Motor neuron (in vitro differentiated cells): ENCODE measurements around the gene ENOPH1. TPM values are rescaled to one million over a fixed set of nuclear protein-coding genes. Genes with fewer than 3 reads are reported as not detected.

Experiments used
- ATAC-seq, 8 experiments: fragments of 200-7000 bp; cut with Tn5 transposase; replicated peaks in 6 of 8; 2 replicates each; pipeline ENCODE4 v1.8.0; 2021; ENCODE audit warnings: mild to moderate bottlenecking in 8 of 8, moderate library complexity in 8 of 8
- H3K27ac ChIP-seq, 2 donors: fragments of 250-450 bp; sonication (Bioruptor Pico); 2 replicates each; pipeline ENCODE4 v1.9.0; 2021; ENCODE audit warnings: antibody characterized with exemption in 2 of 2, mild to moderate bottlenecking in 2 of 2, moderate library complexity in 1 of 2
- H3K4me1 ChIP-seq, 2 donors: fragments of 250-450 bp; sonication (Bioruptor Pico); replicated peaks in 1 of 2; 2 replicates each; pipeline ENCODE4 v1.6.1; 2021; ENCODE audit warnings: antibody characterized with exemption in 2 of 2, mild to moderate bottlenecking in 2 of 2, moderate library complexity in 1 of 2
- H3K4me3 ChIP-seq, 5 donors: fragments of 250-450 bp; sonication (Bioruptor Pico); 2 replicates each; pipeline ENCODE4 v1.9.0; 2021; ENCODE audit warnings: antibody characterized with exemption in 5 of 5, mild to moderate bottlenecking in 5 of 5, moderate library complexity in 4 of 5
- WGBS, 10 experiments: fragments of 450-650 bp; shearing (Covaris generic); methylation state at CpG; one replicate each; pipeline ENCODE4 v1.0.0; 2022; 5-methylcytosine and 5-hydroxymethylcytosine counted together
- in situ Hi-C, 9 experiments: fragments of 400-800 bp; cut with MboI; loops; one replicate each; pipeline ENCODE4 v1.15.0; 2021; ENCODE audit warnings: low sequenced_read_pairs in 9 of 9, low pct_unique_long_range_greater_than_20kb in 2 of 9; ENCODE audit not compliant: unreplicated experiment in 9 of 9
- total RNA-seq, 8 experiments: library from RNA; unstranded; fragments of 300-600 nt; gene quantifications; 2 replicates each; pipeline versions ENCODE4 v1.2.3 to v1.2.4, GENCODE V29; 2022

ENOPH1 gene
- total RNA-seq, 8 experiments from 2014 or later = 38.5 to 73.3 (median 48.0) TPM

DNA sequence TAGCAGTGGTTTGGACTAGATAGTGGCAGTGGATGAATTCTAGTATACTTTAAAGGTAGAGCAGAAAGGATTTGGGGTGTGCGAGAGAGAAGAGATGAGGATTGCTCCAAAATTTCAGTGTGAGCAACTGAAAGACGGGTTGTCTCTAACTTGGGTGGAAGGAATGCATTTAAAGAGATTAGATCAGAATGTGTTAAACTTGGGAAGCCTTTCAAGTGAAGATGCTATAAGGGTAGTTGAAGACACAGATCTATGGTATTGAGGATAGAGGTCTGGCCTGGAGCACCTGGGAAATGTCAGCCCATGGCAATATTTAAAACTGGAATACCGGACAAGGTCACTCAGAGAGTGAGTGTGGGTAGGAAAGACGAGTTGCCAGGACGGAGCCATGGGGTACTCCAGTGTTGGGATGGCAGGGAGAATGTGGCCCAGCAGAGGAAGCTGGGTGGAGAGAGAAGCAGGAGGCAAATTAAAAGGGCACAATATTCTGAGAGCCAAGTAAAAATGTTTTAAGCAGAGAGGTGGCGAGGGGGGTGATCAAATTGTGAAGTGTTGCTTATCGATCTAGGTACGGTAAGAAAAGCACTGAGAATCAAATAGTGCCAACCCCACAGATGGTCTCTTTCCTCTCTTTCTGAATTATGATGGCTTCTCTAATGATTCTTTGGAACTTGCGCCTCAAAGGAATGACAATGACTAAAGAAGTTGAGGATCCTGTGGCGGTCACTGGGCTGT is 50.5 kb downstream of the ENOPH1 start:
- ATAC-seq = no peak
- H3K4me3 ChIP-seq = no peak overlapping the region
- 77 to 100% (median 90%) methylated on average over 2 to 9 of the region's 10 CpGs; no CpG with 5 or more reads in 2 of the 10 experiments for WGBS, 10 experiments
- H3K4me1 ChIP-seq = no peaks in the 10 kb centered on the region
- no peak overlapping the region for H3K27ac ChIP-seq
- in situ Hi-C loops = loop anchor here in 1 of 9 experiments (25.0 kb wide), 1 partner anchor 256 kb away; no protein-coding TSS in a partner anchor

DNA sequence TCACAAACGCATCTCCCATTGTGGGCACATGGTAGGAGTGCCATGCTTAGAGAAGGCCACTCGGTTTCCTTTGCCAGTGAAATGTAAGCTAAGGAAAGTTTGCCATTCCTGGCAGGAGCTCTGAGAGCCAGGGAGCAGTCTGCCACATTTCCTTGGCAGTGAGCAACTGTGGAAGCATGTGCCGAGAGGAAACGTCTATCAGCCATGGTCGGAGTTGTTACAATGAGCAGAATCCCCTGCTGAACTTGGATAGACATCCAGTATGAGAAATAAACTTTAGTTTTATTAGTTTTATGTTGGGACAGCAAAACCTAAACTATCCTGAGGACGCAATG is 51.1 kb downstream of the ENOPH1 start:
- Histone ChIP-seq H3K4me3 (no peak overlapping the region), H3K4me1 (no peaks in the 10 kb centered on the region), H3K27ac (no peak overlapping the region)
- no peak for ATAC-seq
- 52 to 100% (median 79%) methylated on average over 1 to 6 of the region's 6 CpGs; no CpG with 5 or more reads in 1 of the 10 experiments for WGBS, 10 experiments
- in situ Hi-C loops = loop anchor here in 1 of 9 experiments (25.0 kb wide), 1 partner anchor 256 kb away; no protein-coding TSS in a partner anchor

DNA sequence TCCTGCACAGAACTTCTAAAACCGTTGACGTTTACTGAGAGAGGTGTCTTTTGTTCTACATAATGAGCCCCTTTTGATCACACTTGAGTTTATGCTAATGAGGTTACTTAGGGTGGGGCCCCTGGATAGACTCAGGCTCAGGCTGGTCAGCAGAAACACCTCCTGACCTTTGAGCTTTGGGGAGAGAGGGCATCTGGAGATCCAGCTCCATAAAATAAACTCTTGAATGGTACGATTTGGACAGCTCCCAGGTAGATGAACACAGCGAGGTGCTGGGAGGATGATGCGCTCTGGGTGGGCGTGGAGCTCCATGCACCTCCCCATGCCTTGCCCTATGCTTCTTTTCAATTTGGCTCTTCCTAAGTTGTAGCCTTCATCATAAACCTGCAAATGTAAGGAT is 52.0 kb downstream of the ENOPH1 start:
- no peak for ATAC-seq
- WGBS, 10 experiments = 55 to 100% (median 91%) methylated on average over 1 to 6 of the region's 6 CpGs; no CpG with 5 or more reads in 4 of the 10 experiments
- in situ Hi-C loops = loop anchor here in 1 of 9 experiments (25.0 kb wide), 1 partner anchor 255 kb away; no protein-coding TSS in a partner anchor
- Histone ChIP-seq H3K27ac (no peak overlapping the region), H3K4me3 (no peak overlapping the region), H3K4me1 (no peaks in the 10 kb centered on the region)

DNA sequence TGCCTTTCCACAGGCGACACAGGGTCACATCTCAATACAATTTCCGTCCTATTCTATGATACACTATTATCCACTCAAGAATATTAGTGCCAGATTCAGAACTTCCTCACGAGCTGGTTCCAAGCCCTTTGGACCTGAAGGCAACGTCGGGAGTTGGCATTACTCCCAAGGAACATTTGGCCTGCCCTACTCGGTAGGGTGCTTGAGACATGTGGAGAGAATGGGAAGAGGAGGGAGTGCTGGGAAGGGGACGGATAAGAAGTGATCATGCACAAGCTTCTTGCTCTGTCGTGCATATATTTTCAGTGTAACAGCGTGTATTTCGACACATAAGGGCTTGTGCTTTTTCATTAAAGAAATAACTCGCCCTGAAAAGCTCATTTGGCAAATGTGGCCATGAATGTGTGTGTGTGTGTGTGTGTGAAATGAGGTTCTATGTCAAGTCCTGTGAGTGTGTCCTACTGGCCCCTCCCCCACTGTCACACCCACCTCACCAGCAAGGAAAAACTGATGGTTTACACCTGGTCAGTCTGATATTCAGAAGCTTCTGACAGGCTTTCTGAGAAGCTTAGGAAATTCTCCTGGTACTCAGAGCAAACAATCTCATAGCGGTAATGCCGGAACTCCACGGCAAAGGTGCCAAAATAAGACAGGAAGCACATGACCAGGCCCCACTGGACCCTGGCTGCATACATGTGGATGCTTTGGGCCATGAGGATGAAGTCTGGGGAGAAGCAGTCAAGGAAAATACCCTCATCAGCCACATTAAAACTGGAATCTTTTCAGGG is 54.8 kb downstream of the ENOPH1 start:
- in situ Hi-C loops = loop anchor here in 1 of 9 experiments (25.0 kb wide), 1 partner anchor 252 kb away; no protein-coding TSS in a partner anchor
- Histone ChIP-seq H3K4me1 (peaks cover 0 to 4% of the 10 kb centered on the region in 2 donors), H3K4me3 (no peak overlapping the region), H3K27ac (no peak overlapping the region)
- ATAC-seq = no peak
- WGBS, 10 experiments = 45 to 100% (median 90%) methylated on average over 1 to 14 of the region's 14 CpGs; no CpG with 5 or more reads in 2 of the 10 experiments

DNA sequence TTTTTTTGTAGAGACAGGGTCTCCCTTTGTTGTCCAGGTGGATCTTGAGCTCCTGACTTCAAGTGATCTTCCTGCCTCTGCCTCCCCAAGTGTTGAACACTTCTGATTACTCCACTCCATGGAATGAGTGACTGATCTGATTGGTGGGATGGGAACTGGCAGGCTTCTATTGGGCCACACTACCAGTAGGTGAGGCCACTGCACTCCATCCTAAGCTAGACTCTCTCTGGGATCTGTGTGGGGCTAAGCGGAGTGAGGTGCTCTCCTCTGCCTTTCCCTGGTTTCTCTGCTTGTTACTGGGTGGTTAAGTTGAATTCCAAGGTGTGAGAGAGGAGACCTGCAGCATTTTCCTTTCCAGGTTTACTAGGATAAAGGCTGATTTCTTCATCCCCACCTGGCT is 58.7 kb downstream of the ENOPH1 start:
- ATAC-seq = no peak
- H3K27ac ChIP-seq = no peak overlapping the region
- in situ Hi-C loops = loop anchor here in 1 of 9 experiments (25.0 kb wide), 1 partner anchor 248 kb away; no protein-coding TSS in a partner anchor
- no peak overlapping the region for H3K4me3 ChIP-seq
- peaks cover 0 to 4% of the 10 kb centered on the region in 2 donors for H3K4me1 ChIP-seq
- 29 to 100% (median 100%) methylated on average over 1 of the region's 1 CpG; no CpG with 5 or more reads in 7 of the 10 experiments for WGBS, 10 experiments

DNA sequence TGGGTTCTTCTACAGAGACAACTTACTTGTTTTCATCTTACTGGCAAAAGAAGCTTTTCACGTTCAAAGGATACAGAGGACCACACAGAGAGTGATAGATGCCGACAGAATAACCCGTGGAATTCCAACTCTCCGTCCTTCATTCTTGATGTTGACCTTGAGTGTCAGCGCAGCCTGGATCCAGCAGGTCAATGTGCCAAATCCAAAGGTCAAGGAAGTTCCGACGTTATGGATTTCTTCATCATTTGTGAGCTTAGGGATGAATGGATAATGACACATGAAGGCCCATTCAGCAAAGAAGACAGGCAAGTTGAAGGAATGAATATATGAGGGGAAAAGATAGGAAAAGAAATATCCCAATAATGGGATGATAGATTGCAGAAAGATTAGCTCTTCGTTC is 59.6 kb downstream of the ENOPH1 start:
- WGBS, 10 experiments = 14 to 78% (median 57%) methylated on average over 3 to 8 of the region's 8 CpGs
- no peak for ATAC-seq
- no peak overlapping the region for H3K4me3 ChIP-seq
- H3K4me1 ChIP-seq = peaks cover 0 to 4% of the 10 kb centered on the region in 2 donors
- H3K27ac ChIP-seq = no peak overlapping the region
- in situ Hi-C loops = loop anchor here in 1 of 9 experiments (25.0 kb wide), 1 partner anchor 247 kb away; no protein-coding TSS in a partner anchor

DNA sequence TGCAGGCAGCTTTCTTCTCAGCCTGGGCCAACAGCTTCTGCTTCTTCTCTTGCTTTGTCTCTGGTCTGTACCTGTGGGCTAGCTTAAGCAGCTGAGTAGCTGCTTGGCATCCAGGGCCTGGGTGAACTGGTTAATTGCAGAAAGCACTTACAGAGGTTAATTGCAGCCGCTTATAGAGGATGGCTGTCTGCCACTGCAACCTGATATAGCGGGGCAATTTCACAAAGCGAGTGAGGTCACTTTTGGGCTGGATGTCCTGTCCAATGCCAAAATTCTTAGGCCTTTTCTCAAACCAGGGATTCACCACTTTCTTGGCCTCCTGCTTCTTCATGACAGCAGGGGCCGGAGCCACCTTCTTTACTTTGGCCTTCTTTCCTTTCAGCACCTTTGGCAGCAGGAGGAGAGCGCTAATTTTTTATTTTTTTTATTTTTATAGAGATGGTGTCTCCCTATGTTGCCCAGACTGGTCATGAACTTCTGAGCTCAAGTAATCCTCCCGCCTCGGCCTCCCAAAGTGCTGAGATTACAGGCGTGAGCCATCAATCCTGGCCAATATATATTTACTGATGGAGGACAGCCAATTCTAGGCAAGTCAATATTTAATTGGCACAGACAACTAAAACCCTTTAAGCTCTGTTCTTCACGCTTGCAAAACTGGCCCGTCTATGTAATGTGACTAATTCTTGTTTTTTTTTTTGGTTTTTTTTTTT is 61.0 kb downstream of the ENOPH1 start:
- peaks cover 0 to 4% of the 10 kb centered on the region in 2 donors for H3K4me1 ChIP-seq
- no peak overlapping the region for H3K27ac ChIP-seq
- no peak overlapping the region for H3K4me3 ChIP-seq
- ATAC-seq = peak in 1 of 8 experiments; percentile 56
- in situ Hi-C loops = loop anchor here in 1 of 9 experiments (25.0 kb wide), 1 partner anchor 246 kb away; no protein-coding TSS in a partner anchor
- WGBS, 10 experiments = 64 to 100% (median 91%) methylated on average over 2 to 9 of the region's 10 CpGs; no CpG with 5 or more reads in 1 of the 10 experiments

DNA sequence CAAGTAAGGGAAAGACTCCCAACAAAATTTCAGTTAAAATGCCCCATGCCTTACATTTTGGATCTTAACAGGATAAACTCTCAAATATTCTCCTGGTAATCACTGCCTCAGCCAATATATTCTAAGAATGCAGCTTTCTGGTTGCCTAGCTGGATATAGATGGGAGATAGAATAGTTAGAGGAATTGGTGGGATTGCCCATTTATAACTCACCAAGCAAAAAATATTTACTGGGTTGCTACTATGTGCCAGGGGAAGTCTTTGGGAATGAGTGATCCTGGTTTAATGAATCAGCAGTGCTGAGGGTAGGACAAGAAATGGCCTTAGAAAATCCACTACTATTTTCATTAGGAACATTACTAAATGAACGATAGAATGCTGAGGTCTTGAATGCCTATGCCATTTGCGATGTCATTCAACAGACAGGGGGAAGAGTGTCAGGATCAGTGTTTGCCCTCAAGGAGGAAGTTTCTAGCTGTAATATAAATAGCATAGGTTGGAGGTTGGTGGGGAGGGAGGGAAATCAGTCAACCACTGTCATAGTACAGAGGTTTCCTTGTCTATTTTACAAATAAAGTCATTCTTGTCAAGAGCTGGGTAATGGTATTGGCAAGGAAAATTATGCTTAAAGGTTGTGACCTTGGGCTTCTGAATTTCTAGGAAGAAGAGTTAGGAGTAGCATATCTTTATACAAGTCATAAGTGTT is 63.5 kb downstream of the ENOPH1 start:
- Histone ChIP-seq H3K4me3 (no peak overlapping the region), H3K4me1 (peaks cover under 1 to 4% of the 10 kb centered on the region in 2 donors), H3K27ac (no peak overlapping the region)
- 60 to 100% (median 92%) methylated on average over 1 to 2 of the region's 2 CpGs; no CpG with 5 or more reads in 2 of the 10 experiments for WGBS, 10 experiments
- ATAC-seq = no peak
- in situ Hi-C loops = loop anchor here in 1 of 9 experiments (25.0 kb wide), 1 partner anchor 243 kb away; no protein-coding TSS in a partner anchor

DNA sequence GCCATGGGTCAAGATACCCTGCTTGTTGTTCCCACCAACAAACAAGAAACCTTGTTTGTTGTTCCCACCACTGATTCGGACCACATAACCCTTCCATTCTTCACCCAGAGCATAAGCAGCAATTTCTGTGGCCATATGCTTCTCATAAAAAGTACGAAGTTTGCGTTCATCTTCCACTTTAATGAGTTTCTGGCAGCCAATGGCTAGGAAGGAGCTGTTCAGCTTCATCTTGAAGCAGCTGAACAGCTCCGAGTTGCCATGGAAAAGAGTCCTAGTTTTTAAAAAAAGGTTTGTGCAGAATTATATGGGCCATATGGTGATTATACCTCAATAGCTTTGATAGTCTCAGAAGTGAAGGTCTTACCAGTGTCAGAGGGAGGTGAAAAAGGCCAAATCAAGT is 65.3 kb downstream of the ENOPH1 start:
- Histone ChIP-seq H3K4me3 (no peak overlapping the region), H3K27ac (no peak overlapping the region), H3K4me1 (peaks cover 15 to 19% of the 10 kb centered on the region in 2 donors)
- ATAC-seq = no peak
- in situ Hi-C loops = loop anchor here in 1 of 9 experiments (25.0 kb wide), 1 partner anchor 242 kb away; no protein-coding TSS in a partner anchor
- WGBS, 10 experiments = 0 to 100% (median 89%) methylated on average over 1 to 4 of the region's 4 CpGs

DNA sequence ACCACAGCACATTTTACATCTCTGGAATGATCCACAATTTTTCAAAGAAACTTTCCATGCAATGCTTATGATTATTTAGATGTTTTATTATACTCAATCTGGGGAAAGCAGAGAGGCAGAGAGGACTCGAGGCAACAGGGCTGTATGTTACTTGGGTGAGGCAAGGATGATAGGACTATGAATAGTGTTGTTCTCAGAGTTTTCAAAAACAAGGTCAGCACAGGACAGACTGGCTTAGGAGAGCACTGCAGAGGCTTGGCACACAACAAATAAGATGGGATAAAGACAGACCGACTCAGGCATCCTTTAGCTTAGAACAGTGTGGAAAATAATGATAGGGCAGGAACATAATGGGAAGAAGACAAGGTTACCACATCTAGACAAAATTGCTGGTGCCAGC is 66.0 kb downstream of the ENOPH1 start:
- no peak for ATAC-seq
- in situ Hi-C loops = loop anchor here in 1 of 9 experiments (25.0 kb wide), 1 partner anchor 241 kb away; no protein-coding TSS in a partner anchor
- Histone ChIP-seq H3K4me1 (peaks cover 22 to 23% of the 10 kb centered on the region in 2 donors), H3K4me3 (no peak overlapping the region), H3K27ac (no peak overlapping the region)
- WGBS, 10 experiments = 50 to 100% (median 83%) methylated on average over 1 to 2 of the region's 2 CpGs; no CpG with 5 or more reads in 1 of the 10 experiments

DNA sequence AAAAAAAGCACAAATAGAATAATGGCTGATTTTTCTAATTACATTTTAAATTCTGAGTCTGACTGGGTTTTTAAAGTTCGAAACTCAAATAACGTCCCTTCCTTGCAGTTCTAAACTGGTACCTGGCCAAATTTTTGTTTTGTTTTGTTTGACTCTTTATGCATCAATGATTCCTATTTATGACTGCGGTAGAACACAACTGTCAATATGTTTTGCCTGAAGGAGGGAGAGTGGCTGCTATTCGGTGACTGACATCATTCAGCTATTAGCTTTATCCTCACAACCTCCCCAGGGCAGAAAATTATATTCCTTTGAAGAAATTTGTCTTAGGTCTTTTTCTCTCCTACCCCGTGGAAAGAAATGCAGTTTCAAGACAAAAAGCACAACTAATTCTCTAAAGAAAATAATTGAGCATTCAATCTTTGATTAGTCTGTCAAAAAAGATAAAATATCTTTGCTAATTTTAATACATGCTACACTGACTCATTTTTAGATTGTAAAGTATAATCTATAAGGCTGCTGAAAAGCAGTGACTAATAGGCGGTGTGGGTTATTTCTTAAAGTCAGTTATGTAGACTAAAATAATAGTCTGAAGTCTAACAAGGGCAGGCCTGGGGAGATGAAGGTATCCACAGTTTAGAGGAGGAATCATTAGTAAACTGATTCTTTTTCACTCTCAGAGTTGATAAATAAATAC is 69.5 kb downstream of the ENOPH1 start:
- WGBS, 10 experiments = 45 to 81% (median 55%) methylated on average over 1 to 6 of the region's 6 CpGs; no CpG with 5 or more reads in 1 of the 10 experiments
- Histone ChIP-seq H3K4me1 (peaks cover 27% of the 10 kb centered on the region in 2 donors), H3K27ac (peak overlapping the region in 1 of 2 donors; percentile 6), H3K4me3 (no peak overlapping the region)
- peak in 7 of 8 experiments; percentile 31 to 54 (median 45) for ATAC-seq
- in situ Hi-C loops = loop anchor here in 1 of 9 experiments (25.0 kb wide), 1 partner anchor 237 kb away; no protein-coding TSS in a partner anchor
